Dermis blood vessel endothelial cell (primary cell): Measurements from ENCODE around the gene CEP68. TPM values are rescaled to one million over a fixed set of nuclear protein-coding genes. Genes with fewer than 3 reads are reported as not detected.

Experiments
- DNase-seq: peaks from one replicate; pipeline ENCODE4 v3.0.0; 2010
- total RNA-seq: library from RNA; depleted of rRNA; stranded (reverse); fragments of >200 nt; gene quantifications from 2 replicates; pipeline ENCODE4 v1.2.3, GENCODE V29; 2014

CEP68 gene
- total RNA-seq, 1 donor from 2014 or later, result 44.4 TPM

DNA sequence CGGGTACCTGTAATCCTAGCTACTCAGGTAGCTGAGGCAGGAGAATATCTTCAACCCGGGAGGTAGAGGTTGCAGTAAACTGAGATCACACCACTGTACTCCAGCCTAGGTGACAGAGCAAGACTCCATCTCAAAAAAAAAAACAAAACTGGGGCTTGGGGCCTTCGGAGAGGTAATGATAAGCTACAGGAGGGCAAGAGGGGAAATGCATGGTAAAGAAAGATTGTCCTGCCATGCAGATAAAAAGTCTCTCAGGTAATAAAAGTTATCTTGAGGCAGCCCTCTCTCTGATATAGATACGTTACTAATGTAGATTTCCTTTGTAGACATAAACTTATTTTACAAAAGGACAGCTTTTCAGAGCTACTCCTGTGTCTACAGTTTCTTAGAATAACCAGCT lies 77.4 kb downstream of the CEP68 start:
- no peak for DNase-seq

DNA sequence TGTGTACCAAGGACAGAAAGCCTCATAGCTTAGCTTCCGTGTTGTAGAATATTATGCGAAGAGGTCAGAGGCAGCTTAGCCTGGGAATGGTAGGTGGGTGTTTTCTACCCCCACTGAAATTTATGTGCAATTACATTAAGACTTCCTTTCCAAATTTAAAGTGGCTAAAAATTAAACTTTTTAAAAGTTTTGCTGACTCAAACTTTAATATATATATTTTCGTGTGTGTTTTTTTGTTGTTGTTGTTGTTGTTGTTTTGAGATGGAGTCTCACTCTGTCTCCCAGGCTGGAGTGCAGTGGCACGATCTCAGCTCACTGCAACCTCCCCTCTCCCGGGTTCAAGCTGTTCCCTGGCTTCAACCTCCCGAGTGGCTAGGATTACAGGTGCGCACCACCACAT lies 77.9 kb downstream of the CEP68 start:
- no peak for DNase-seq

DNA sequence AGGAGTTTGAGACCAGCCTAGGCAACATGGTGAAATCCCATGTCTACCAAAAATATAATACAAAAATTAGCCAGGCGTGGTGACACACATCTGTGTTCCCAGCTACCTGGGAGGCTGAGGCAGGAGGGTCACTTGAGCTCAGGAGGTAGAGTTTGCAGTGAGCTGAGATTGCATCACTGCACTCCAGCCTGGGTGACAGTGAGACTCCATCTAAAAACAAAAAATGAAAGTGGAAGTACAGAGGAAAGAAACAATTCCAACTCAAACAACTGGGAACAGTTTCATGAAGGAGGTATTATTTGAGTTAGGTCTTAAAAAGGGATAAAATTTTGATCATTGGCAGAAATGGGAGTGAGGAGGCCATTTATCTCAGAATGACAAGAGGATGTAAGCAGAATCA lies 80.0 kb downstream of the CEP68 start:
- no peak for DNase-seq

Other genes starting within 250 kb of the CEP68 start
- gene SLC1A4, start 67.0 kb upstream of the CEP68 start, total RNA-seq, result 12.3 and 15.1 TPM in 2 replicates
- gene RAB1A, start 73.7 kb downstream of the CEP68 start, total RNA-seq, result 62.5 and 141 TPM in 2 replicates
- 107 and 193 TPM in 2 replicates for gene ACTR2, start 171.4 kb downstream of the CEP68 start, total RNA-seq